ENCODE results near the gene ROR1.

ROR1 gene

DNA sequence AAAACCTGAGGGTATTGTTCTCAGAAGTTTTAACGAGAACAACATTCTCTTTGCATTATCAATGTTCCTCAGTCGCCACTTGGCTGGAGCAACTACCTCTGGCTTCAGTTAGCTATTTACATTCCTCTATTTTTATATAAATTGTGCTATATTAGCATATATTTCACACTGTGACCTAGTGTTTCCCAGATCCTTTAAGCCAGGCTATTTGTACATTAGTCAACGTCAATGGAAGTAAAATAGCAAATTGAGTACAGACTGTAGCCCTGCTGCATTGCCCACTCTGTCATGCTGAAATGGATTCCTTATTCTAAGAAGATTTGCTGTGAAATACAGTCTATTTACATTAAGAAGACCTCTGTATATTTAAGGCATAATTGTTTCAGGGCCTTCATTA is 213.8 kb downstream of the ROR1 start:
- no peak overlapping the region for H3K27ac ChIP-seq (ENCODE audit: low read depth in 2 of 2, low read length in 2 of 2)
- H3K9me3 ChIP-seq (ENCODE audit: control insufficient read depth in 2 of 2, low read length in 2 of 2), result no peaks in the 10 kb centered on the region
- H3K4me1 ChIP-seq (ENCODE audit: control insufficient read depth in 2 of 2, insufficient read depth in 2 of 2, low read length in 2 of 2), result no peaks in the 10 kb centered on the region
- no peak overlapping the region for H3K4me3 ChIP-seq (ENCODE audit: low read length in 2 of 2)
- no peaks in the 10 kb centered on the region for H3K27me3 ChIP-seq (ENCODE audit: control insufficient read depth in 2 of 2, insufficient read depth in 2 of 2, low read length in 2 of 2)
- no peaks in the 10 kb centered on the region for H3K36me3 ChIP-seq (ENCODE audit: control insufficient read depth in 2 of 2, insufficient read depth in 2 of 2, low read length in 2 of 2)
- H3K9ac ChIP-seq (ENCODE audit: low read depth in 1 of 2, low read length in 2 of 2), result no peak overlapping the region

DNA sequence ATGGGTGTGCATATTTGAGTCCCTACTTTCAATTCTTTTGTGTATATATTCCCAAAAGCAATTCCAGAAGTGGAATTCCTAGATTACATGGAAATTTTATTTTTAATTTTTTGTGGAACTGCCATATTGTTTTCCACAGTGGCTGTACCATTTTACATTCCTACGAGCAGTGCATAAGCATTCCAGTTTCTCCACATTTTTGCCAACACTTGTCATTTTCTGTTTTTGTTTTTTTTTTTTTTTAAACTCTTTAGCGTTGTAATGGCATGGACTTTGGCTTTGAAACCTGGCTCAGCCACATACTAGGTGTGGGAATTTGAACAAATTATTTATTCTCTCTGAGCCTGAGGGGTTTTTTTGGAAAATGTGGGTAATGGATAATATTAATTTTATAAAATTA is 215.1 kb downstream of the ROR1 start:
- Histone ChIP-seq H3K36me3 (ENCODE audit: control insufficient read depth in 2 of 2, insufficient read depth in 2 of 2, low read length in 2 of 2) (no peaks in the 10 kb centered on the region), H3K27me3 (ENCODE audit: control insufficient read depth in 2 of 2, insufficient read depth in 2 of 2, low read length in 2 of 2) (no peaks in the 10 kb centered on the region), H3K27ac (ENCODE audit: low read depth in 2 of 2, low read length in 2 of 2) (no peak overlapping the region), H3K9me3 (ENCODE audit: control insufficient read depth in 2 of 2, low read length in 2 of 2) (no peaks in the 10 kb centered on the region), H3K4me1 (ENCODE audit: control insufficient read depth in 2 of 2, insufficient read depth in 2 of 2, low read length in 2 of 2) (no peaks in the 10 kb centered on the region), H3K9ac (ENCODE audit: low read depth in 1 of 2, low read length in 2 of 2) (no peak overlapping the region), H3K4me3 (ENCODE audit: low read length in 2 of 2) (no peak overlapping the region)

DNA sequence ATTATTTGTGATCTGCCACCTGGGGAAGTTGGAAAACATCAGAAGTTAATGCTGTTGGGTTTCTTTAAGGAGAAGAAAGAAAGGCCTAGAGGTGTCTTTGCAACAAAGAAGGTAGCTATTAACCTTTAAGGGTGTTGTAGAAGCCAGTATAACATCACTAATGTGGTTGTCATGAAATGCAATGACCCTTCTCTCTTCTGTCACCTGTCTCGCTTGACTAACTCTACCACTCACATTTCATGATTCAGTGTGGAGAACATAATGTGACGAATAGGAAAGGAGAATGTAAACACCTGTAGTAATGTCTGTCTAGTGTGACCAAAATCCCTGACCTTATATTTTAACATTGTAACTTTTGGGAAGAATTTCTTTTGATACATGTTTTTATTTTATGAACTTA is 217.9 kb downstream of the ROR1 start:
- no peak overlapping the region for H3K27ac ChIP-seq (ENCODE audit: low read depth in 2 of 2, low read length in 2 of 2)
- H3K9me3 ChIP-seq (ENCODE audit: control insufficient read depth in 2 of 2, low read length in 2 of 2), result no peaks in the 10 kb centered on the region
- no peak overlapping the region for H3K9ac ChIP-seq (ENCODE audit: low read depth in 1 of 2, low read length in 2 of 2)
- H3K4me3 ChIP-seq (ENCODE audit: low read length in 2 of 2), result no peak overlapping the region
- H3K36me3 ChIP-seq (ENCODE audit: control insufficient read depth in 2 of 2, insufficient read depth in 2 of 2, low read length in 2 of 2), result no peaks in the 10 kb centered on the region
- no peaks in the 10 kb centered on the region for H3K27me3 ChIP-seq (ENCODE audit: control insufficient read depth in 2 of 2, insufficient read depth in 2 of 2, low read length in 2 of 2)
- H3K4me1 ChIP-seq (ENCODE audit: control insufficient read depth in 2 of 2, insufficient read depth in 2 of 2, low read length in 2 of 2), result no peaks in the 10 kb centered on the region

DNA sequence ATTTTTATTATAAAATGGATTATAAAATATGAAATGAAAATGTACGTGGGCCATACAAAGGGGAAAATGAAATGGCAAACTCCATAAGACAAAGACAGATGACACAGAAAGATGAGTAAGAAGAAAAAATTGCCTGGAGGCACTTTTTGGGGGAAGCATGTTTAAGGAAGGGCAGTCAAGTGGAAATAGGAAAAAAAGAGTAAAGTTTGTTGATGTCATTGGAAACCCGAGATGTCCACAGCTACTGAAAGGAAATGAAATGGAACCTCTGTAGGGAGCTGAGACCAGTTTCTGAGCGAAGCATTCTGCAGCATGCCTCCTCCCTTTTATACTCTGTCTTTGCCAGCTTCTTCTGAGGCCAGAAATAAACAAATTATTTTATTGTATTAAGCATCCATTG is 226.2 kb downstream of the ROR1 start:
- Histone ChIP-seq H3K4me1 (ENCODE audit: control insufficient read depth in 2 of 2, insufficient read depth in 2 of 2, low read length in 2 of 2) (no peaks in the 10 kb centered on the region), H3K27ac (ENCODE audit: low read depth in 2 of 2, low read length in 2 of 2) (no peak overlapping the region), H3K36me3 (ENCODE audit: control insufficient read depth in 2 of 2, insufficient read depth in 2 of 2, low read length in 2 of 2) (no peaks in the 10 kb centered on the region), H3K9ac (ENCODE audit: low read depth in 1 of 2, low read length in 2 of 2) (no peak overlapping the region), H3K27me3 (ENCODE audit: control insufficient read depth in 2 of 2, insufficient read depth in 2 of 2, low read length in 2 of 2) (no peaks in the 10 kb centered on the region), H3K9me3 (ENCODE audit: control insufficient read depth in 2 of 2, low read length in 2 of 2) (no peaks in the 10 kb centered on the region), H3K4me3 (ENCODE audit: low read length in 2 of 2) (no peak overlapping the region)

DNA sequence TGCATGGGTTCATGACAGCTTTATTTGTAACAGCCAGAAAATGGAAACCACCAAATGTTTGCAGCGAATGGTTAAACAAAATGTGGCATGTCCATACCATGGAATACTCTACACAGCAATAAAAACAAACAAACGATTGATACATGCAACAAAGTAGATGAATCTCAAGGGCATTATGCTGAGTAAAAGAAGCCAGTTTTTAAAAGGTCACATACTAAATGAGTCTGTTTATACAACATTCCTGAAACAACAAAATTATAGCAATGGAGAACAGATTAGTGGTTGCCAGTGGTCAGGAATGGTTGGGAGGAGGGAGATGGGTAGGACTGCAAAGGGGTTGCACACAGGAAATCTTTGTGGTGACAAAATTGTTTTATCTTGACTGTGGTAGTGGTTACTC is 227.2 kb downstream of the ROR1 start:
- H3K27ac ChIP-seq (ENCODE audit: low read depth in 2 of 2, low read length in 2 of 2), result no peak overlapping the region
- H3K36me3 ChIP-seq (ENCODE audit: control insufficient read depth in 2 of 2, insufficient read depth in 2 of 2, low read length in 2 of 2), result no peaks in the 10 kb centered on the region
- no peak overlapping the region for H3K9ac ChIP-seq (ENCODE audit: low read depth in 1 of 2, low read length in 2 of 2)
- H3K4me3 ChIP-seq (ENCODE audit: low read length in 2 of 2), result no peak overlapping the region
- H3K27me3 ChIP-seq (ENCODE audit: control insufficient read depth in 2 of 2, insufficient read depth in 2 of 2, low read length in 2 of 2), result no peaks in the 10 kb centered on the region
- no peaks in the 10 kb centered on the region for H3K9me3 ChIP-seq (ENCODE audit: control insufficient read depth in 2 of 2, low read length in 2 of 2)
- no peaks in the 10 kb centered on the region for H3K4me1 ChIP-seq (ENCODE audit: control insufficient read depth in 2 of 2, insufficient read depth in 2 of 2, low read length in 2 of 2)

DNA sequence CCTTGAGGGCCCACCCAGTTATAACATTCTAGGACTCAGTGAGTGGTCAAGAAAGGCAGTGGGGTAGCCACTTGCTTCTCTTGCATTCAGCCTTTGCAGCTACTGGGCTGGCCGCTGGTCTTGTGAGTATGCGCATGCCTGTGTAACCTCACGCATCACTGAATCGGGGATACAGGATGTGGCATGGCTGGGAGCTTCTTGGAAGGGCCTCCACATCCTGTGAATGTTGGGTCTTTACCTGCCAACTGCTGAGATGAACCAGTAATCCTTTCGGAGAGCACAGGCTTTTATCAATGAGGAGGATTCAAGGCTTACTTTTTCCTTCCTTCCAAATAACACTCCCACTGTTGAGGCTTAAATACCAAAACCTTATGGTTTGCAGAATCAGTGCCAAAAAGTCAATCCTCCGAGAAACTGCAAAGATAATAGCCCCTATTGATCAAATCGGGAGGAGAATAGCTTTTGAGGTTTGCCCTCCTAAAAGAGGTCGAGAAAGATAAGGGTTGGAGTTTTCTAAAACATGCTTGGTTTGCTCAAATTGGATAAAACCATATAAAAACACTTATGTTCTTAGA is 230.7 kb downstream of the ROR1 start:
- no peak overlapping the region for H3K27ac ChIP-seq (ENCODE audit: low read depth in 2 of 2, low read length in 2 of 2)
- no peaks in the 10 kb centered on the region for H3K9me3 ChIP-seq (ENCODE audit: control insufficient read depth in 2 of 2, low read length in 2 of 2)
- H3K27me3 ChIP-seq (ENCODE audit: control insufficient read depth in 2 of 2, insufficient read depth in 2 of 2, low read length in 2 of 2), result no peaks in the 10 kb centered on the region
- no peak overlapping the region for H3K9ac ChIP-seq (ENCODE audit: low read depth in 1 of 2, low read length in 2 of 2)
- no peaks in the 10 kb centered on the region for H3K4me1 ChIP-seq (ENCODE audit: control insufficient read depth in 2 of 2, insufficient read depth in 2 of 2, low read length in 2 of 2)
- H3K36me3 ChIP-seq (ENCODE audit: control insufficient read depth in 2 of 2, insufficient read depth in 2 of 2, low read length in 2 of 2), result no peaks in the 10 kb centered on the region
- no peak overlapping the region for H3K4me3 ChIP-seq (ENCODE audit: low read length in 2 of 2)

DNA sequence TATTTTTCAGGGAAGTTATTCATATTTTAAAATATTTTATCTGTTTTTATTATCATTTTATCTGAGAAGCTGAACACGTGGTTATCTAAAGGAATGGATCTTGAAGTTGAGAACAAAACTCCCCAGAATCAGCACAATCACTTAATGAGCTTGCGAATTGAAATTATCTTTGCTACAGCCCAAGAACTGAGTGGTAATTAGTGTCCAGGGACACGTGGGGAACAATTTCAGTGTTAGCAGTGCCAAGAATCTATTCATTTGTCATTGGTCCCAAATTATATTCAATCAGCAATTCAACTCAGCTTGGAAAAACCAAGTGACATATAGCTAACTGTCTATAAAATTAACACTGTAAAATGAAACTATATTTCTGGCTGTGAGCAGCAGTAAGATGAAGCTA is 232.0 kb downstream of the ROR1 start:
- no peak overlapping the region for H3K9ac ChIP-seq (ENCODE audit: low read depth in 1 of 2, low read length in 2 of 2)
- H3K36me3 ChIP-seq (ENCODE audit: control insufficient read depth in 2 of 2, insufficient read depth in 2 of 2, low read length in 2 of 2), result no peaks in the 10 kb centered on the region
- H3K4me3 ChIP-seq (ENCODE audit: low read length in 2 of 2), result no peak overlapping the region
- H3K27ac ChIP-seq (ENCODE audit: low read depth in 2 of 2, low read length in 2 of 2), result no peak overlapping the region
- no peaks in the 10 kb centered on the region for H3K9me3 ChIP-seq (ENCODE audit: control insufficient read depth in 2 of 2, low read length in 2 of 2)
- H3K4me1 ChIP-seq (ENCODE audit: control insufficient read depth in 2 of 2, insufficient read depth in 2 of 2, low read length in 2 of 2), result no peaks in the 10 kb centered on the region
- no peaks in the 10 kb centered on the region for H3K27me3 ChIP-seq (ENCODE audit: control insufficient read depth in 2 of 2, insufficient read depth in 2 of 2, low read length in 2 of 2)

DNA sequence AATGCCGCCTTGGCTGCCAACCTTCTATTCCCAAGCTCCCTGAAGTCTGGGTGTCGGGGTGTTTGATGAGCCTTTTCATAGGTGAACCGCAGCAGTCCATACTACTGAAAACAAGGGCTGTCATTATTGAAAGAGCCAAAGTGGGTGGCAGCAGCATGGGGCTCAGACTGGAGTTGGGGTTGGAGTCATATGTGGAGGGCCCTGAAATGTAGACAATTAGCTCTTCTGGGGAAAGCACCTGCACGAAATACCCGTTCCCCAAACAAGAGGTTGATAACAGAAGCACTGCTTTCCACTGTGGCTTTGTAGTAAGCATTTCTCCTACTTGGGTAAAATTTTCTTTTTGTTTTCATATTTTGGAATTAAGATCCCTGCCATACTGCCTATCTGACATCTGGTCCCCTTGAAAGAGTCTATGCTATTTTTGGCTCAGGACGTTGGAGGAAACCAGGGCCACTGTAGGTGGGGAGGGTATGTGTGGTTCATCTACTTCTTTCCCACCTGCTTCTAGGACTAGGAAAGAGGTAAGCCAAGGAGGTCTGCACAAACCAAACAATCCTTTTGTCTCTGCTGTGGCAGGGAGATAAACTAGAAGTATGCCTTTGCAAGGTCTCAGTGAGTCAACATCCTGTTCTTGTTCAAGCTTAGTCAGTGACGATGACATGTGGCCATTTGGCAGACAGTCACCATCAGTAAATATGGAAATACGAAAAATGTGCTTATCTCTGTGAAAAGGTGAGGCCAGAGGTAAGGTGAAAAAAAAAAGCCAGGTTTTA is 232.6 kb downstream of the ROR1 start:
- Histone ChIP-seq H3K27me3 (ENCODE audit: control insufficient read depth in 2 of 2, insufficient read depth in 2 of 2, low read length in 2 of 2) (no peaks in the 10 kb centered on the region), H3K9ac (ENCODE audit: low read depth in 1 of 2, low read length in 2 of 2) (no peak overlapping the region), H3K4me3 (ENCODE audit: low read length in 2 of 2) (no peak overlapping the region), H3K27ac (ENCODE audit: low read depth in 2 of 2, low read length in 2 of 2) (no peak overlapping the region), H3K36me3 (ENCODE audit: control insufficient read depth in 2 of 2, insufficient read depth in 2 of 2, low read length in 2 of 2) (no peaks in the 10 kb centered on the region), H3K4me1 (ENCODE audit: control insufficient read depth in 2 of 2, insufficient read depth in 2 of 2, low read length in 2 of 2) (no peaks in the 10 kb centered on the region), H3K9me3 (ENCODE audit: control insufficient read depth in 2 of 2, low read length in 2 of 2) (no peaks in the 10 kb centered on the region)

DNA sequence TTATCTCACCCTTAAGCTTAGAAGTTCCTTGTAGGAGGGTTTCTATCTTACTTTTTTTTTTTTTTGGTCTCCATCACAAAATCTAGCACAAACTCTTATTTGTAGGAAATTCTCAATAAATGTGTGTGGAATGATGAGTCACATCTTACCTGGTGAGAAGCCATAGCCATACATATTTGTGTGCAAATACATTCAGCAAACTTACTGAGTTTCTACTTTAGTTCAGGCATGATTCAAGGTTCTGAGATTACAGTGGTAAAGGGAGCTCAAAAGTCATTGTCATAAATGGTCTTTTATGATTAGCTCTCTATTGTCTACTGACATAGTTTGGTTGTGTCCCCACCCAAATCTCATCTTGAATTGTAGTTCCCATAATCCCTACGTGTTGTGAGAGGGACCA is 236.5 kb downstream of the ROR1 start:
- no peaks in the 10 kb centered on the region for H3K4me1 ChIP-seq (ENCODE audit: control insufficient read depth in 2 of 2, insufficient read depth in 2 of 2, low read length in 2 of 2)
- H3K36me3 ChIP-seq (ENCODE audit: control insufficient read depth in 2 of 2, insufficient read depth in 2 of 2, low read length in 2 of 2), result no peaks in the 10 kb centered on the region
- H3K9me3 ChIP-seq (ENCODE audit: control insufficient read depth in 2 of 2, low read length in 2 of 2), result no peaks in the 10 kb centered on the region
- no peak overlapping the region for H3K4me3 ChIP-seq (ENCODE audit: low read length in 2 of 2)
- no peak overlapping the region for H3K27ac ChIP-seq (ENCODE audit: low read depth in 2 of 2, low read length in 2 of 2)
- no peaks in the 10 kb centered on the region for H3K27me3 ChIP-seq (ENCODE audit: control insufficient read depth in 2 of 2, insufficient read depth in 2 of 2, low read length in 2 of 2)
- H3K9ac ChIP-seq (ENCODE audit: low read depth in 1 of 2, low read length in 2 of 2), result no peak overlapping the region

DNA sequence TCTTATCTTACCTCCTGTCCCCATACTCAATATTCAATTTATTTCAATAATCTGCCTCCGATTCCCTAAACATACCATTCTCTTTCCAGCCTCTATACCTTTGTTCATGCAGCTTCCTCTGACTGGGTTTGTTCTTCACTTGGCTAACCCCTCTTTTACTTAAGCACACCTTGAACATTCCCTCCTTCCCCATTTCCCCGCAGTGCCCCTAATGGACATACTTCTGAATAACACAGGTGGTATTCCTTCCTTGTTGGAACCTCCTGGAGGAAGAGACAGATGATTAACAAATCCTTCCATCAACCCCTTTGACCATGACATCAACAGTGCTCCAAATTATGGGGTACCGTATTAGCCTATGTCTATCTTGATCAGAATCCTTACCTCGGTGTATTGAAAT is 239.6 kb downstream of the ROR1 start:
- H3K4me3 ChIP-seq (ENCODE audit: low read length in 2 of 2), result no peak overlapping the region
- no peaks in the 10 kb centered on the region for H3K27me3 ChIP-seq (ENCODE audit: control insufficient read depth in 2 of 2, insufficient read depth in 2 of 2, low read length in 2 of 2)
- H3K9me3 ChIP-seq (ENCODE audit: control insufficient read depth in 2 of 2, low read length in 2 of 2), result no peaks in the 10 kb centered on the region
- no peak overlapping the region for H3K27ac ChIP-seq (ENCODE audit: low read depth in 2 of 2, low read length in 2 of 2)
- no peaks in the 10 kb centered on the region for H3K4me1 ChIP-seq (ENCODE audit: control insufficient read depth in 2 of 2, insufficient read depth in 2 of 2, low read length in 2 of 2)
- no peak overlapping the region for H3K9ac ChIP-seq (ENCODE audit: low read depth in 1 of 2, low read length in 2 of 2)
- H3K36me3 ChIP-seq (ENCODE audit: control insufficient read depth in 2 of 2, insufficient read depth in 2 of 2, low read length in 2 of 2), result no peaks in the 10 kb centered on the region

Measured in mucosa of rectum (tissue), 2 donors.